Natural killer cell treated with Interleukin-12 subunit alpha and Interleukin-12 subunit beta and Interleukin-15 and Interleukin-18, amount 100 ng/mL, for 72 hours (primary cell): ENCODE data around the gene TMEM271. TPM values are rescaled to one million over a fixed set of nuclear protein-coding genes. Genes with fewer than 3 reads are reported as not detected.

ENCODE experiments used
- total RNA-seq, 2 donors: library from RNA; stranded (reverse); gene quantifications; one replicate each; pipeline ENCODE4 v1.2.3, GENCODE V29; 2022

The TMEM271 gene
- total RNA-seq, 2 donors from 2014 or later, result not detected

Other genes starting within 250 kb of the TMEM271 start
- 10 to 100 TPM; 26.5 to 37.6 TPM for gene ZNF141, start 238.5 kb downstream of the TMEM271 start, total RNA-seq
- gene ZNF721, start 77.1 kb downstream of the TMEM271 start, total RNA-seq, result 10 to 100 TPM; 30.7 to 48.6 TPM
- gene PIGG, start 77.1 kb downstream of the TMEM271 start, total RNA-seq, result 10 to 100 TPM; 56.4 to 74.8 TPM
- 10 to 100 TPM; 14.1 to 14.8 TPM for gene PDE6B, start 49.3 kb upstream of the TMEM271 start, total RNA-seq
- gene ATP5ME, start 98.0 kb upstream of the TMEM271 start, total RNA-seq, result 100 to 1,000 TPM; 187 to 224 TPM
- gene MYL5, start 98.2 kb upstream of the TMEM271 start, total RNA-seq, result 10 to 100 TPM; 13.5 to 24.6 TPM
- gene SLC49A3, start 112.9 kb upstream of the TMEM271 start, total RNA-seq, result 10 to 100 TPM; 10.5 to 15.9 TPM
- gene PCGF3, start 129.5 kb upstream of the TMEM271 start, total RNA-seq, result 10 to 100 TPM; 50.6 to 54.3 TPM
- not detected for gene CPLX1, start 249.8 kb upstream of the TMEM271 start, total RNA-seq